PC-3 (cell line): ENCODE results near the gene GREM1. TPM values are rescaled to one million over a fixed set of nuclear protein-coding genes. Genes with fewer than 3 reads are reported as not detected.

ENCODE experiments used
- ATAC-seq: fragments of 200-7000 bp; cut with Tn5 transposase; 2 replicates; pipeline ENCODE4 v1.9.1; 2020; ENCODE audit warnings: mild to moderate bottlenecking, moderate library complexity
- Bru-seq: library from RNA; stranded (reverse); fragments of 400-500 nt; gene quantifications from one replicate; lab custom pipeline; 2021; lab: Mats Ljungman, UMichigan
- BruChase-seq, 2 experiments: library from RNA; stranded (reverse); fragments of 400-500 nt; gene quantifications; one replicate each; lab custom pipeline; 2021; lab: Mats Ljungman, UMichigan
- BruUV-seq: library from RNA; stranded (reverse); fragments of 400-500 nt; replicated peaks from 2 replicates; lab custom pipeline; 2021; lab: Mats Ljungman, UMichigan
- CTCF ChIA-PET: fragments of 300-600 bp; sonication (Branson Sonifier 250); formaldehyde crosslinking; loops from one replicate; lab custom pipeline; 2022; ENCODE audit warnings: antibody characterized with exemption; lab: Charles Lee
- POLR2A ChIA-PET: fragments of 300-600 bp; sonication (Branson Sonifier 250); formaldehyde crosslinking; loops from one replicate; lab custom pipeline; 2022; ENCODE audit warnings: antibody characterized with exemption; ENCODE audit not compliant: unreplicated experiment; lab: Charles Lee
- DNase-seq: peaks from one replicate; pipeline ENCODE4 v3.0.0-alpha.2; 2015
- H2AFZ ChIP-seq: fragments of 300-600 bp; sonication (generic); 2 replicates; pipeline ENCODE4 v1.6.0; 2016; ENCODE audit warnings: antibody characterized with exemption, low read length
- H3F3A ChIP-seq: fragments of 300-600 bp; sonication (generic); one replicate; pipeline ENCODE4 v1.6.0; 2017; ENCODE audit warnings: antibody characterized with exemption, low read length, control low read depth, mild to moderate bottlenecking; ENCODE audit not compliant: unreplicated experiment
- H3K27ac ChIP-seq: fragments of 300-600 bp; sonication (generic); 2 replicates; pipeline ENCODE4 v1.5.1; 2016; ENCODE audit warnings: mild to moderate bottlenecking, low read length
- H3K27me3 ChIP-seq: fragments of 300-600 bp; sonication (generic); 2 replicates; pipeline ENCODE4 v1.6.1; 2016; ENCODE audit warnings: low read length, mixed read lengths
- H3K36me3 ChIP-seq: fragments of 300-600 bp; sonication (generic); 2 replicates; pipeline ENCODE4 v1.6.1; 2016; ENCODE audit warnings: low read depth, mixed run types, low read length, mixed read lengths
- H3K4me1 ChIP-seq: fragments of 300-600 bp; sonication (generic); 2 replicates; pipeline ENCODE4 v1.5.1; 2016; ENCODE audit warnings: low read length; ENCODE audit not compliant: insufficient read depth
- H3K4me2 ChIP-seq: fragments of 300-600 bp; sonication (generic); 2 replicates; pipeline ENCODE4 v1.6.0; 2016; ENCODE audit warnings: low read length
- H3K4me3 ChIP-seq: fragments of 300-600 bp; sonication (generic); 2 replicates; pipeline ENCODE4 v1.5.1; 2016; ENCODE audit warnings: mild to moderate bottlenecking, low read length, mixed read lengths
- H3K79me2 ChIP-seq: fragments of 300-600 bp; sonication (generic); 2 replicates; pipeline ENCODE4 v1.6.1; 2017; ENCODE audit warnings: low read length, mixed read lengths
- H3K9ac ChIP-seq: fragments of 300-600 bp; sonication (generic); 2 replicates; pipeline ENCODE4 v1.6.0; 2016; ENCODE audit warnings: mild to moderate bottlenecking, low read length
- H3K9me2 ChIP-seq: fragments of 300-600 bp; sonication (generic); replicated peaks from 2 replicates; pipeline ENCODE4 v1.6.1; 2016; ENCODE audit warnings: mixed run types, low read length, mixed read lengths
- H3K9me3 ChIP-seq: fragments of 300-600 bp; sonication (generic); 2 replicates; pipeline ENCODE4 v1.6.1; 2016; ENCODE audit warnings: low read length, mixed read lengths
- H4K20me1 ChIP-seq: fragments of 300-600 bp; sonication (generic); 2 replicates; pipeline ENCODE4 v1.6.1; 2016; ENCODE audit warnings: low read length, mixed read lengths
- CTCF ChIP-seq: fragments of 300-600 bp; sonication (generic); conservative IDR thresholded peaks from 2 replicates; pipeline ENCODE4 v1.5.1; 2017; ENCODE audit warnings: antibody characterized with exemption, low read depth, mild to moderate bottlenecking, low read length
- EZH2 ChIP-seq: fragments of 300-600 bp; sonication (generic); IDR thresholded peaks from one replicate; pipeline ENCODE4 v1.6.1; 2017; ENCODE audit warnings: antibody characterized with exemption, mild to moderate bottlenecking, low read length; ENCODE audit not compliant: unreplicated experiment
- EZH2phosphoT487 ChIP-seq: fragments of 300-600 bp; sonication (generic); IDR thresholded peaks from 2 replicates; pipeline ENCODE4 v1.6.1; 2018; ENCODE audit warnings: mild to moderate bottlenecking, antibody characterized with exemption, low read length, borderline replicate concordance
- intact Hi-C: fragments of 100-400 bp; cut with micrococcal nuclease; formaldehyde crosslinking; loops from 2 replicates; pipeline ENCODE4 v1.9.0; 2023
- long read RNA-seq: library from polyadenylated mRNA; unstranded; transcript quantifications from one replicate; pipeline ENCODE4 v2.0.0, GENCODE V29; 2021; ENCODE audit not compliant: unreplicated experiment
- total RNA-seq: library from RNA; depleted of rRNA; stranded (reverse); fragments of >200 nt; gene quantifications from 2 replicates; pipeline ENCODE4 v1.2.3, GENCODE V29; 2014; rRNA removed

Gene GREM1
- 0.58 and 1.6 TPM in 2 replicates for total RNA-seq
- Bru-seq, nascent RNA = percentile 30 among the genes with signal in this experiment
- percentile 45 among the genes with signal in this experiment for BruChase-seq, experiment 1, labeled RNA remaining after a 6-hour chase
- percentile 30 among the genes with signal in this experiment for BruChase-seq, experiment 2, labeled RNA remaining after a 2-hour chase
- long read RNA-seq, partial matches to known transcripts = 0 of 1 reads
- long read RNA-seq, other reads (novel, unspliced or antisense) = 1 of 1 reads

GRCh38 chr15:32717426-32718226, at the start of gene GREM1:
GREM1 (plus strand) TSS chr15:32718004; CDS start chr15:32730691, 12,687 bp downstream.
- no TSS peak for BruUV-seq
- H3K4me1 ChIP-seq = peaks cover 15% of the 10 kb centered on the region
- H3K27ac ChIP-seq = no peak within 1 kb of the TSS
- H3K9me3 ChIP-seq = no peaks in the 10 kb centered on the region
- peak within 1 kb of the TSS; percentile 54 for H3K9ac ChIP-seq
- no peaks in the 10 kb centered on the region for H3K79me2 ChIP-seq
- H2AFZ ChIP-seq = peak within 1 kb of the TSS; percentile 72
- no peaks in the 10 kb centered on the region for H4K20me1 ChIP-seq
- H3K4me2 ChIP-seq = peak within 1 kb of the TSS; percentile 77
- H3K9me2 ChIP-seq = no peaks in the 10 kb centered on the region
- intact Hi-C loops = no loop called here
- H3K27me3 ChIP-seq = no peaks in the 10 kb centered on the region
- ChIA-PET CTCF (no interaction called here), POLR2A (no interaction called here)
- H3K4me3 ChIP-seq = peak within 1 kb of the TSS; percentile 64
- TF ChIP-seq CTCF (no peak), EZH2phosphoT487 (no peak), EZH2 (no peak)
- H3K36me3 ChIP-seq = no peaks in the 10 kb centered on the region
- DNase-seq (no peak), ATAC-seq (no peak)
- no peaks in the 10 kb centered on the region for H3F3A ChIP-seq

GRCh38 chr15:32668942-32669341, 48.9 kb upstream of the GREM1 start:
- no peak for ATAC-seq

More at GRCh38 chr15:32668942-32669341, 48.9 kb upstream of the GREM1 start:
- Histone ChIP-seq H2AFZ (no peak overlapping the region), H3K79me2 (no peaks in the 10 kb centered on the region), H3K9ac (no peak overlapping the region), H3K9me3 (no peaks in the 10 kb centered on the region), H3F3A (no peaks in the 10 kb centered on the region), H3K4me3 (no peak overlapping the region), H3K4me2 (no peak overlapping the region), H3K27me3 (no peaks in the 10 kb centered on the region), H3K36me3 (no peaks in the 10 kb centered on the region; the same call in 1 of the 2 replicates), H3K27ac (no peak overlapping the region), H4K20me1 (no peaks in the 10 kb centered on the region), H3K9me2 (no peaks in the 10 kb centered on the region), H3K4me1 (peaks cover 7% of the 10 kb centered on the region)
- CTCF ChIA-PET = interaction anchor here (0.8 kb wide), 1 partner anchor 324 kb away, joined by 3 read pairs; no protein-coding TSS in a partner anchor
- no TSS peak for BruUV-seq
- TF ChIP-seq CTCF (no peak), EZH2 (no peak), EZH2phosphoT487 (no peak)
- intact Hi-C loops = no loop called here
- no peak for DNase-seq
- POLR2A ChIA-PET = interaction anchor here (0.9 kb wide), 1 partner anchor 165 kb away, joined by 9 read pairs; no protein-coding TSS in a partner anchor
